Adipose tissue (tissue), 3 donors: ENCODE results near the gene PRSS16. TPM values are rescaled to one million over a fixed set of nuclear protein-coding genes. Genes with fewer than 3 reads are reported as not detected.
"Not testable (repeated sequence)": the region's sequence is repeated elsewhere in the genome, so short reads cannot be mapped to it uniquely, and the experiment has no call there.

Experiments used
- H3K27ac ChIP-seq: one replicate; pipeline ENCODE4 v1.5.1; 2013; ENCODE audit warnings: low read depth, low read length
- WGBS, 3 donors: extraction: QIAGEN DNeasy Blood & Tissue Kit; methylation state at CpG; one replicate each; pipeline ENCODE4 v1.1.7; 2013; 5-methylcytosine and 5-hydroxymethylcytosine counted together
- polyA plus RNA-seq, 3 donors: library from polyadenylated mRNA; stranded (reverse); fragments of 200-250 nt; gene quantifications; one replicate each; pipeline ENCODE4 v1.2.3, GENCODE V29; 2013
- donor health status: healthy with polysubstance abuse.
- donor health status: Bipolar disorder and iron deficiency.
- donor health status: healthy.

The PRSS16 gene
- polyA plus RNA-seq = 10 to 100 TPM in 1 of 3 donors, 1 to 10 TPM in 1, under 1 TPM in 1; 0.67 to 32.4 (median 1.0) TPM

GRCh38 chr6:27247133-27247836 lies at the start of gene PRSS16:
PRSS16 (plus strand) TSS chr6:27247701; CDS start chr6:27247738, 37 bp downstream.
- 52 to 61% (median 57%) methylated on average over 9 to 12 of the region's 12 CpGs for WGBS, 3 donors
- no peak within 1 kb of the TSS for H3K27ac ChIP-seq

GRCh38 chr6:27205375-27206278 lies 41.9 kb upstream of the PRSS16 start:
- 12 to 22% (median 14%) methylated on average over 32 of the region's 32 CpGs for WGBS, 3 donors
- H3K27ac ChIP-seq = no peak overlapping the region

GRCh38 chr6:27206806-27207205 lies 40.7 kb upstream of the PRSS16 start:
- H3K27ac ChIP-seq = no peak overlapping the region

- no peak overlapping the region for H3K27ac ChIP-seq
- WGBS, 3 donors = 76 to 91% (median 90%) methylated on average over 2 of the region's 2 CpGs
Measured at GRCh38 chr6:27208042-27208441, 39.5 kb upstream of the PRSS16 start.

- 62 to 81% (median 71%) methylated on average over 2 of the region's 2 CpGs for WGBS, 3 donors
- H3K27ac ChIP-seq = no peak overlapping the region
Measured at GRCh38 chr6:27209196-27209595, 38.3 kb upstream of the PRSS16 start.

GRCh38 chr6:27209659-27210269 lies 37.7 kb upstream of the PRSS16 start:
- no peak overlapping the region for H3K27ac ChIP-seq
- WGBS, 3 donors = 62 to 72% (median 72%) methylated on average over 18 of the region's 18 CpGs

- 82 to 88% (median 83%) methylated on average over 15 of the region's 15 CpGs for WGBS, 3 donors
- H3K27ac ChIP-seq = not testable (repeated sequence)
Measured at GRCh38 chr6:27213091-27213517, 34.4 kb upstream of the PRSS16 start.

GRCh38 chr6:27213544-27214125 lies 33.9 kb upstream of the PRSS16 start:
- 26 to 42% (median 37%) methylated on average over 29 of the region's 29 CpGs for WGBS, 3 donors
- H3K27ac ChIP-seq = no peak overlapping the region

- WGBS, 3 donors = 23 to 39% (median 26%) methylated on average over 19 of the region's 19 CpGs
- H3K27ac ChIP-seq = no peak overlapping the region
Measured at GRCh38 chr6:27214126-27214601, 33.3 kb upstream of the PRSS16 start.

GRCh38 chr6:27216874-27217273 lies 30.6 kb upstream of the PRSS16 start:
- H3K27ac ChIP-seq = no peak overlapping the region
- 88 to 95% (median 92%) methylated on average over 21 of the region's 21 CpGs for WGBS, 3 donors

- H3K27ac ChIP-seq = not testable (repeated sequence)
- 90 to 95% (median 92%) methylated on average over 15 of the region's 15 CpGs for WGBS, 3 donors
Measured at GRCh38 chr6:27222971-27223370, 24.5 kb upstream of the PRSS16 start.

GRCh38 chr6:27224729-27225128 lies 22.8 kb upstream of the PRSS16 start:
- H3K27ac ChIP-seq = no peak overlapping the region
- WGBS, 3 donors = 55 to 65% (median 57%) methylated on average over 4 of the region's 4 CpGs

- no peak overlapping the region for H3K27ac ChIP-seq
- WGBS, 3 donors = 55 to 65% (median 56%) methylated on average over 5 of the region's 5 CpGs
Measured at GRCh38 chr6:27228963-27229477, 18.5 kb upstream of the PRSS16 start.

- 27 to 39% (median 34%) methylated on average over 7 of the region's 7 CpGs for WGBS, 3 donors
Measured at GRCh38 chr6:27230758-27231111, 16.8 kb upstream of the PRSS16 start.

GRCh38 chr6:27234576-27234975 lies 12.9 kb upstream of the PRSS16 start:
- H3K27ac ChIP-seq = no peak overlapping the region
- WGBS, 3 donors = 62 to 73% (median 68%) methylated on average over 3 of the region's 3 CpGs

More at GRCh38 chr6:27230758-27231111, 16.8 kb upstream of the PRSS16 start:
- no peak overlapping the region for H3K27ac ChIP-seq

- no peak overlapping the region for H3K27ac ChIP-seq
- 15 to 18% (median 17%) methylated on average over 20 of the region's 20 CpGs for WGBS, 3 donors
Measured at GRCh38 chr6:27237089-27237803, 10.3 kb upstream of the PRSS16 start.

GRCh38 chr6:27238010-27238983 lies 9.2 kb upstream of the PRSS16 start:
- WGBS, 3 donors = 4 to 5% (median 5%) methylated on average over 41 of the region's 41 CpGs

More at GRCh38 chr6:27238010-27238983, 9.2 kb upstream of the PRSS16 start:
- H3K27ac ChIP-seq = no peak overlapping the region
